Activated CD4-positive, alpha-beta memory T cell treated with anti-CD3 and anti-CD28 coated beads for 36 hours (primary cell): Measurements from ENCODE around the gene ZNF319. TPM values are rescaled to one million over a fixed set of nuclear protein-coding genes. Genes with fewer than 3 reads are reported as not detected.
A peak's percentile ranks its signal among the peaks of the same experiment; 100 is the strongest.

ENCODE experiments used
- CTCF ChIA-PET: fragments of 350-600 bp; sonication (Branson Sonifier 250); formaldehyde crosslinking; loops from one replicate; lab custom pipeline; 2021; ENCODE audit warnings: antibody characterized with exemption, inconsistent platforms; lab: Charles Lee
- POLR2A ChIA-PET: fragments of 350-600 bp; sonication (Branson Sonifier 250); formaldehyde crosslinking; loops from one replicate; lab custom pipeline; 2021; ENCODE audit warnings: antibody characterized with exemption; lab: Charles Lee
- DNase-seq: peaks from one replicate; pipeline ENCODE4 v3.0.0-alpha.2; 2020
- H3K27ac Mint-ChIP-seq: one replicate; pipeline ENCODE4 v1.8.0; 2021; ENCODE audit warnings: mixed read lengths
- H3K27me3 Mint-ChIP-seq: one replicate; pipeline ENCODE4 v1.8.0; 2021; ENCODE audit warnings: mixed read lengths
- H3K36me3 Mint-ChIP-seq: one replicate; pipeline ENCODE4 v1.8.0; 2021; ENCODE audit warnings: mixed read lengths
- H3K4me1 Mint-ChIP-seq: one replicate; pipeline ENCODE4 v1.8.0; 2021; ENCODE audit warnings: low read depth, mixed read lengths
- H3K4me3 Mint-ChIP-seq: one replicate; pipeline ENCODE4 v1.8.0; 2021; ENCODE audit warnings: mild to moderate bottlenecking, mixed read lengths
- H3K9me3 Mint-ChIP-seq: one replicate; pipeline ENCODE4 v1.8.0; 2021; ENCODE audit warnings: mixed read lengths
- intact Hi-C: fragments of 100-400 bp; cut with micrococcal nuclease; formaldehyde crosslinking; loops from one replicate; pipeline ENCODE4 v1.15.1; 2023
- total RNA-seq, 2 experiments: library from RNA; stranded (reverse); gene quantifications; one replicate each; pipeline ENCODE4 v1.2.3, GENCODE V29; 2021

Gene ZNF319
- 1 to 10 TPM; 6.5 to 8.1 TPM for total RNA-seq

- H3K4me3 Mint-ChIP-seq: peak within 1 kb of the TSS; percentile 91
- H3K4me1 Mint-ChIP-seq: peaks cover 56% of the 10 kb centered on the region
- H3K36me3 Mint-ChIP-seq: peaks cover 22% of the 10 kb centered on the region
- ChIA-PET CTCF (interaction anchor here (0.6 to 1.7 kb wide), 8 partner anchors 13 to 424 kb away, joined by 3 to 8 read pairs (median 4); partner anchors contain the start of gene KATNB1), POLR2A (interaction anchor here (0.5 to 2.4 kb wide), 5 partner anchors 8 to 265 kb away, joined by 3 to 9 read pairs (median 4); partner anchors contain the start of genes CFAP20 and KATNB1)
- peak within 1 kb of the TSS; percentile 83 for H3K27ac Mint-ChIP-seq
- peak; percentile 39 for DNase-seq
- H3K9me3 Mint-ChIP-seq: no peaks in the 10 kb centered on the region
- intact Hi-C loops: loop anchor here (1.0 to 10.0 kb wide), 6 partner anchors 15 to 630 kb away; partner anchors contain the start of gene KATNB1
- no peaks in the 10 kb centered on the region for H3K27me3 Mint-ChIP-seq
Measured at GRCh38 chr16:57999971-58000705, at the start of gene ZNF319. TSS of gene ZNF319 (minus strand) at chr16:58000672. CDS start at chr16:57998265, 2,407 bp downstream.

DNA sequence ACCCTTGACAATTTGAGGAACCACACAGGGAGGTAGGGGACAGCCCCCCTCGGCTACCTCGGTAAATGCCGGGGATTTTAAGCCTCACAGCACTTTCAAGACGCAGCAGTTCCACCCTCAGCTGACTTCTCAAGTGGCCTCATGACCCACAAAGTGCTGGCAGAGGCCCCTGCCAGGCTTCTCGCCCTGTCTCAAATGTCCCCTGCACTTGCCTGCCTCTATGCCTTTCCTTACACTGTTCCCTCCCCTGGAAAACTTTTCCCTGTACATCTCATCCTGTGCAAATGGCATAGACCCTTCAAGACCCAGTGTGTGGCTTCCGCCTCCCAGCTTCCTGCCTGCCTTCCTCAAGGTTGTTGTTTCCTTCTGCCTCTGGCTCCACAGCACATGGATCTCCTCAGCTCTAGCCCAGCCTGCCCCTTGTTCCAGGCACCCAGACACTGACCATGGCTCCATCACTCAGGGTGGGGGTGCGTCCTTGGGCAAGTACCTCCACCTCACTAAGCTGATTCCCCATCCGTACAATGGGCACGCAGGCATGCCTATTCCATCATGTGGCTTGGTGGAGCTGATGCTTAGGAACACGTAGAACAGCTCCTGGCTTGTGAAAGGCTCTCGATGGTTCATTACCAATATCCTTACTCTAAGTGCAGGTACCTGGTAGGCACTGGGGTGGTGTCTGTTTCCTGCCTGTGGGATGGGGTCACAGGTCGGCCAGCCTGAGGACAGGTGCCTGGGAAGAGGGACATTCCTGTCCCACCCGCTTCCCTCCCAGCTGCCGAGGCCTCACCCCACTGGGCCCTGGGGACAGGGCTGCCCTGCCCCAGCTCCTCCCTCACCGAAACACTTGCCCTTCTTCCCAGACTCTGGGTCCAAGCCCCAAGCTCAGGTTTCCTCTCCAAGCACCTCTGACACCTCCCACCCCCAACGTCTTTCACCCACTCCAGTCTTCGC lies 49.0 kb upstream of the ZNF319 start:
- no peak overlapping the region for H3K27ac Mint-ChIP-seq
- no peaks in the 10 kb centered on the region for H3K27me3 Mint-ChIP-seq
- no peak overlapping the region for H3K4me3 Mint-ChIP-seq
- no peak for DNase-seq
- intact Hi-C loops: no loop called here
- H3K4me1 Mint-ChIP-seq: no peaks in the 10 kb centered on the region
- POLR2A ChIA-PET: no interaction called here
- CTCF ChIA-PET: interaction anchor here (1.1 kb wide), 1 partner anchor 47 kb away, joined by 3 read pairs; no protein-coding TSS in a partner anchor
- H3K9me3 Mint-ChIP-seq: no peaks in the 10 kb centered on the region
- H3K36me3 Mint-ChIP-seq: no peaks in the 10 kb centered on the region

DNA sequence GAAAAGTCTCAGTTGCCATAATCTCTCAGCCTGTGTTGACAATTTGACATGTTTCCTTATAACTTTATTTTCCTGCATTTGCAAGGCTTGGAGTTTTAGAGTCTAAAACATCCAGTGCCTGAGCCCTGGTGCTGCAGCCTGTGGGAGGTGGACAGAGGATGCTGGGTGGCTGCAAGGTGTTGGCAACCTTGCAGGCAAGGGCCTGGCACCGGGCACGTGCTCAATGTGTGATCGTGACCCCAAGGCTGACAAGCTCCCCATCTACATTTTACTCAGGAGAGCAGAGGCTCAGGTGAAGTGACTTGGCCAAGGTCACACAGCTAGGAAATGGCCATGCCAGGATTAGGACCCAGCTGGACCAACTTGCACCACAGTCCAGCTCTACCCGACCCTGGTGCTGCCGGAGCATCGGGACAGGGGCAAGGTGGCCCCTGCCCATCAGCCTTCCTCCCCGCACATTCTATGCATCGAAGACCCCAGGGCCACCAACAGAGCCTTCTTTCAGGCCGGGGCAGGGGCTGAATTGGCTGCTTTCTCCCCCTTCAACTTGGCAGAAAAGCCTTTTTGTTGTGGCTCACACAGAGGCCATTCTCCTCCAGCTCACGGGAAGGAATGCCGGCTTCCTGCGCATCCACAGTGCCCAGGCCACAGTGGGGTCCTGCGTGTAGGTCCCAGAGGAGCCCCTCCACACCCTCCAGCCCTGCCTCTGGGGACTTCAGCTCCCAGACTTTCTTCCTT lies 48.2 kb upstream of the ZNF319 start:
- no peaks in the 10 kb centered on the region for H3K36me3 Mint-ChIP-seq
- H3K27me3 Mint-ChIP-seq: no peaks in the 10 kb centered on the region
- DNase-seq: no peak
- no peak overlapping the region for H3K4me3 Mint-ChIP-seq
- H3K4me1 Mint-ChIP-seq: no peaks in the 10 kb centered on the region
- intact Hi-C loops: no loop called here
- ChIA-PET POLR2A (no interaction called here), CTCF (no interaction called here)
- H3K27ac Mint-ChIP-seq: no peak overlapping the region
- H3K9me3 Mint-ChIP-seq: no peaks in the 10 kb centered on the region

GRCh38 chr16:58047557-58048348 lies 47.3 kb upstream of the ZNF319 start:
- Mint-ChIP-seq H3K36me3 (no peaks in the 10 kb centered on the region), H3K4me1 (no peaks in the 10 kb centered on the region), H3K9me3 (no peaks in the 10 kb centered on the region), H3K27me3 (no peaks in the 10 kb centered on the region), H3K4me3 (no peak overlapping the region), H3K27ac (no peak overlapping the region)
- no peak for DNase-seq
- CTCF ChIA-PET: no interaction called here
- POLR2A ChIA-PET: no interaction called here
- intact Hi-C loops: no loop called here

DNA sequence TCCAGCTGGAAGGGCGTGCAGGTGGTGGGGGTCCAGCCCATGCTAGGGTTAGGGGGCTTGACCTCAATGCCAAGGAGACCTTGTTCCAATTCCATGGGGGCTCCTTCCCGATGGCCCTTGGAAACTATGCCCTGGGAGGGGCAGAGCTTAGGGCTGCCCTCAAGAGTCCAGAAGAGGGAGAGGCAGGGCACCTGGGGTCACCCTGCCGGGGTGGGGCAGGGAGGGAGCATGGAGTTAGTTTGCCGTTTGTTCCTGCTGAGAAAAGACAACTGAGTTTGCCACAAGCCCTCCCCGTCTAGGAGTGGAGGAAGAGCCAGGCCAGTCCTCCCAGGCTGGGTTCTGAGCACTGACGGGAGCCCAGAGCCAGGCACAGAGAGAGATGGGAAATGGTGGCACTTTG lies 46.5 kb upstream of the ZNF319 start:
- H3K27ac Mint-ChIP-seq: no peak overlapping the region
- H3K36me3 Mint-ChIP-seq: no peaks in the 10 kb centered on the region
- no peak for DNase-seq
- H3K4me3 Mint-ChIP-seq: no peak overlapping the region
- no peaks in the 10 kb centered on the region for H3K4me1 Mint-ChIP-seq
- intact Hi-C loops: no loop called here
- H3K9me3 Mint-ChIP-seq: no peaks in the 10 kb centered on the region
- H3K27me3 Mint-ChIP-seq: no peaks in the 10 kb centered on the region
- ChIA-PET POLR2A (no interaction called here), CTCF (no interaction called here)

- CTCF ChIA-PET: no interaction called here
- Mint-ChIP-seq H3K27ac (no peak overlapping the region), H3K27me3 (no peaks in the 10 kb centered on the region), H3K36me3 (no peaks in the 10 kb centered on the region), H3K9me3 (no peaks in the 10 kb centered on the region), H3K4me3 (no peak overlapping the region), H3K4me1 (no peaks in the 10 kb centered on the region)
- intact Hi-C loops: no loop called here
- DNase-seq: no peak
- POLR2A ChIA-PET: no interaction called here
Measured at GRCh38 chr16:58046054-58046881, 45.8 kb upstream of the ZNF319 start.

GRCh38 chr16:58045096-58045495 lies 44.6 kb upstream of the ZNF319 start:
- POLR2A ChIA-PET: no interaction called here
- no peaks in the 10 kb centered on the region for H3K9me3 Mint-ChIP-seq

GRCh38 chr16:58044266-58045019 lies 44.0 kb upstream of the ZNF319 start:
- Mint-ChIP-seq H3K27me3 (no peaks in the 10 kb centered on the region), H3K27ac (no peak overlapping the region), H3K4me1 (no peaks in the 10 kb centered on the region)

More at GRCh38 chr16:58045096-58045495, 44.6 kb upstream of the ZNF319 start:
- no peak overlapping the region for H3K27ac Mint-ChIP-seq
- intact Hi-C loops: no loop called here
- no peaks in the 10 kb centered on the region for H3K36me3 Mint-ChIP-seq
- no peak overlapping the region for H3K4me3 Mint-ChIP-seq
- H3K27me3 Mint-ChIP-seq: no peaks in the 10 kb centered on the region
- no peaks in the 10 kb centered on the region for H3K4me1 Mint-ChIP-seq
- CTCF ChIA-PET: no interaction called here
- DNase-seq: no peak

GRCh38 chr16:58043571-58044155 lies 43.2 kb upstream of the ZNF319 start:
- Mint-ChIP-seq H3K4me3 (no peak overlapping the region), H3K27me3 (no peaks in the 10 kb centered on the region), H3K36me3 (no peaks in the 10 kb centered on the region), H3K4me1 (no peaks in the 10 kb centered on the region), H3K27ac (no peak overlapping the region), H3K9me3 (no peaks in the 10 kb centered on the region)
- ChIA-PET CTCF (no interaction called here), POLR2A (no interaction called here)
- no peak for DNase-seq
- intact Hi-C loops: no loop called here

More at GRCh38 chr16:58044266-58045019, 44.0 kb upstream of the ZNF319 start:
- POLR2A ChIA-PET: no interaction called here
- intact Hi-C loops: no loop called here
- CTCF ChIA-PET: no interaction called here
- Mint-ChIP-seq H3K36me3 (no peaks in the 10 kb centered on the region), H3K4me3 (no peak overlapping the region), H3K9me3 (no peaks in the 10 kb centered on the region)
- DNase-seq: no peak
